PC-3 (cell line): ENCODE data around the gene THRB.

Experiments used
- CTCF ChIP-seq: fragments of 300-600 bp; sonication (generic); conservative IDR thresholded peaks from 2 replicates; pipeline ENCODE4 v1.5.1; 2017; ENCODE audit warnings: antibody characterized with exemption, low read depth, mild to moderate bottlenecking, low read length
- EZH2 ChIP-seq: fragments of 300-600 bp; sonication (generic); IDR thresholded peaks from one replicate; pipeline ENCODE4 v1.6.1; 2017; ENCODE audit warnings: antibody characterized with exemption, mild to moderate bottlenecking, low read length; ENCODE audit not compliant: unreplicated experiment
- EZH2phosphoT487 ChIP-seq: fragments of 300-600 bp; sonication (generic); IDR thresholded peaks from 2 replicates; pipeline ENCODE4 v1.6.1; 2018; ENCODE audit warnings: mild to moderate bottlenecking, antibody characterized with exemption, low read length, borderline replicate concordance

DNA sequence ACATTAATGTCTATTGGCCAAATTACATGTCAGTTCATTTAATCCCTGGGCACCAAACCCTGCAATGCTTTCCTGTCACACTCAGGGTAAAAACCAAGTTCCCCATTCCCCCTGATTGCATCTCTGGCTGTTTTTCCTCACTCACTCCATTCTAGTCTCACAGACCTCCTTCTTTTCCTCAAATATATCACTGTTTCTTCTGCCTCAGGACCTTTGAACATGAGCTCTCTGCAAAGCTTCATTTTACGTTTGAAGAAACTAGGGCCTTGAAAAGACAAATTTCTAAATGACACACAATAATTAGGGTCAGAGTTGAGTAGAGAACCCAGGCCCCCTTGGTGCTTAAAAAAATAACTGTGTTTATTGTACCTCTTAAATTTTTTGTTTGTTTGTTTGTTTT is 230.6 kb downstream of the THRB start:
- TF ChIP-seq CTCF (no peak), EZH2phosphoT487 (no peak), EZH2 (no peak)
